ENCODE results near the gene CLASRP. TPM values are rescaled to one million over a fixed set of nuclear protein-coding genes. Genes with fewer than 3 reads are reported as not detected.

Gene CLASRP
- total RNA-seq, 1 donor = 39.0 TPM

GRCh38 chr19:45019187-45019586, 19.7 kb upstream of the CLASRP start:
- DNase-seq (ENCODE audit: low read depth in 2 of 3, low spot score in 2 of 3) = no peak

GRCh38 chr19:45020071-45020470, 18.8 kb upstream of the CLASRP start:
- no peak for DNase-seq (ENCODE audit: low read depth in 2 of 3, low spot score in 2 of 3)

- no peak for DNase-seq (ENCODE audit: low read depth in 2 of 3, low spot score in 2 of 3)
Measured at GRCh38 chr19:45021971-45022370, 16.9 kb upstream of the CLASRP start.

GRCh38 chr19:45023048-45023447, 15.8 kb upstream of the CLASRP start:
- DNase-seq (ENCODE audit: low read depth in 2 of 3, low spot score in 2 of 3) = no peak

- DNase-seq (ENCODE audit: low read depth in 2 of 3, low spot score in 2 of 3) = no peak
Measured at GRCh38 chr19:45025264-45025663, 13.6 kb upstream of the CLASRP start.

GRCh38 chr19:45027371-45027770, 11.5 kb upstream of the CLASRP start:
- DNase-seq (ENCODE audit: low read depth in 2 of 3, low spot score in 2 of 3) = no peak

- DNase-seq (ENCODE audit: low read depth in 2 of 3, low spot score in 2 of 3) = no peak
Measured at GRCh38 chr19:45030825-45031224, 8.0 kb upstream of the CLASRP start.

GRCh38 chr19:45032421-45032820, 6.4 kb upstream of the CLASRP start:
- no peak for DNase-seq (ENCODE audit: low read depth in 2 of 3, low spot score in 2 of 3)

GRCh38 chr19:45035755-45036154, 3.1 kb upstream of the CLASRP start:
- no peak for DNase-seq (ENCODE audit: low read depth in 2 of 3, low spot score in 2 of 3)

- DNase-seq (ENCODE audit: low read depth in 2 of 3, low spot score in 2 of 3) = no peak
Measured at GRCh38 chr19:45037393-45038169, 1.3 kb upstream of the CLASRP start.

- peak in 1 of 3 donors; percentile 22 for DNase-seq (ENCODE audit: low read depth in 2 of 3, low spot score in 2 of 3)
Measured at GRCh38 chr19:45040059-45040771, 1.4 kb downstream of the CLASRP start.

- DNase-seq (ENCODE audit: low read depth in 2 of 3, low spot score in 2 of 3) = no peak
Measured at GRCh38 chr19:45041125-45041524, 2.3 kb downstream of the CLASRP start.

- DNase-seq (ENCODE audit: low read depth in 2 of 3, low spot score in 2 of 3) = no peak
Measured at GRCh38 chr19:45045671-45046353, 7.0 kb downstream of the CLASRP start.

- DNase-seq (ENCODE audit: low read depth in 2 of 3, low spot score in 2 of 3) = no peak
Measured at GRCh38 chr19:45046355-45046754, 7.5 kb downstream of the CLASRP start.

- DNase-seq (ENCODE audit: low read depth in 2 of 3, low spot score in 2 of 3) = peak in 2 of 3 donors; percentile 67 to 84
Measured at GRCh38 chr19:45047188-45047797, 8.4 kb downstream of the CLASRP start.

GRCh38 chr19:45049073-45049736, 10.4 kb downstream of the CLASRP start:
- no peak for DNase-seq (ENCODE audit: low read depth in 2 of 3, low spot score in 2 of 3)

GRCh38 chr19:45050036-45050435, 11.2 kb downstream of the CLASRP start:
- DNase-seq (ENCODE audit: low read depth in 2 of 3, low spot score in 2 of 3) = no peak

GRCh38 chr19:45051929-45052579, 13.2 kb downstream of the CLASRP start:
- DNase-seq (ENCODE audit: low read depth in 2 of 3, low spot score in 2 of 3) = no peak

GRCh38 chr19:45056831-45057230, 18.0 kb downstream of the CLASRP start:
- DNase-seq (ENCODE audit: low read depth in 2 of 3, low spot score in 2 of 3) = no peak

- no peak for DNase-seq (ENCODE audit: low read depth in 2 of 3, low spot score in 2 of 3)
Measured at GRCh38 chr19:45057444-45057843, 18.6 kb downstream of the CLASRP start.
